Tibial artery (tissue), 4 donors: ENCODE data around the gene TBCC.

Experiments used
- DNase-seq, 2 donors: peaks; one replicate each; pipeline ENCODE4 v3.0.0-alpha.2; 2019
- H3K27ac ChIP-seq, 2 donors: fragments of 200-600 bp; sonication (generic) in 1 of 2; 1 replicate in 1 of 2; 2 replicates in 1 of 2; pipeline ENCODE4 v1.5.1; 2018 to 2019; ENCODE audit warnings: mild to moderate bottlenecking in 1 of 2
- H3K27me3 ChIP-seq, 2 donors: fragments of 200-600 bp; sonication (generic) in 1 of 2; one replicate each; pipeline versions ENCODE4 v1.5.1 to v1.6.0; 2016 to 2019
- H3K36me3 ChIP-seq, 3 donors: fragments of 200-600 bp; sonication (generic) in 2 of 3; one replicate each; pipeline ENCODE4 v1.5.1; 2016 to 2019; ENCODE audit warnings: mild to moderate bottlenecking in 2 of 3
- H3K4me1 ChIP-seq, 4 donors: fragments of 200-600 bp; sonication (generic) in 2 of 4; 1 replicate in 3 of 4; 2 replicates in 1 of 4; pipeline ENCODE4 v1.5.1; 2016 to 2019
- H3K4me3 ChIP-seq, 2 donors: fragments of 200-600 bp; sonication (generic) in 1 of 2; 1 replicate in 1 of 2; 2 replicates in 1 of 2; pipeline ENCODE4 v1.5.1; 2018 to 2019; ENCODE audit warnings: mild to moderate bottlenecking in 2 of 2
- H3K9me3 ChIP-seq, 3 donors: fragments of 200-600 bp; sonication (generic) in 1 of 3; one replicate each; pipeline ENCODE4 v1.5.1; 2016 to 2019
- intact Hi-C: fragments of 100-400 bp; cut with DNase I; formaldehyde crosslinking; loops from one replicate; pipeline ENCODE4 v1.15.0; 2023; ENCODE audit warnings: low total_unique reads
- TF ChIP-seq, protein P1 (sequence below), 2 experiments: fragments of 200-600 bp in 1 of 2; fragments of 450-650 bp in 1 of 2; IDR thresholded peaks; one replicate each; pipeline ENCODE4 v1.5.1; 2017 to 2019; ENCODE audit warnings: antibody characterized with exemption in 2 of 2, mild to moderate bottlenecking in 1 of 2, moderate library complexity in 1 of 2

TBCC gene

DNA sequence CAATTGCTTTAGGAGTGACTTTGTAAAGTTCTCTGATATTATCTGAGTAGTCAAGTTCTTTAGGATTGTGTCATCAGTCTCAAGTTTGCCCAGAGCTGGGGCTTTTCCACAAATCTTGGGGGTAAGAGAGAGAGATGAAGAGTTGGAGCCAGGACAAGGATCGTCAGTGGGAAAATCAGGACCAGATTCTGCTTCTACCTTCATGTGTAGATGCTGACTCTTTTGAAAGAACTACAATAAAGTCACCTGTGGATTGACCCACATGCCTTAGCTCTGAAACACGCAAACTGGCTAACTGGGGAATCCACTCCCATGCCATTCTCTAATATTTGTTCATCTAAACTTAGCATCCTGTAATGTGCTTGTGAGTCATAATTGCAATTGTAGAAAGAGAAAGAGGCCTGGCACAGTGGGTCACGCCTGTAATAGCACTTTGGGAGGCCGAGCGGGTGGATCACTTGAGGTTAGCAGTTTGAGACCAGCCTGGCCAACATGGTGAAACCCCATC, 20.3 kb upstream of the TBCC start:
- intact Hi-C loops, result no loop called here
- TF ChIP-seq, protein P1, sequence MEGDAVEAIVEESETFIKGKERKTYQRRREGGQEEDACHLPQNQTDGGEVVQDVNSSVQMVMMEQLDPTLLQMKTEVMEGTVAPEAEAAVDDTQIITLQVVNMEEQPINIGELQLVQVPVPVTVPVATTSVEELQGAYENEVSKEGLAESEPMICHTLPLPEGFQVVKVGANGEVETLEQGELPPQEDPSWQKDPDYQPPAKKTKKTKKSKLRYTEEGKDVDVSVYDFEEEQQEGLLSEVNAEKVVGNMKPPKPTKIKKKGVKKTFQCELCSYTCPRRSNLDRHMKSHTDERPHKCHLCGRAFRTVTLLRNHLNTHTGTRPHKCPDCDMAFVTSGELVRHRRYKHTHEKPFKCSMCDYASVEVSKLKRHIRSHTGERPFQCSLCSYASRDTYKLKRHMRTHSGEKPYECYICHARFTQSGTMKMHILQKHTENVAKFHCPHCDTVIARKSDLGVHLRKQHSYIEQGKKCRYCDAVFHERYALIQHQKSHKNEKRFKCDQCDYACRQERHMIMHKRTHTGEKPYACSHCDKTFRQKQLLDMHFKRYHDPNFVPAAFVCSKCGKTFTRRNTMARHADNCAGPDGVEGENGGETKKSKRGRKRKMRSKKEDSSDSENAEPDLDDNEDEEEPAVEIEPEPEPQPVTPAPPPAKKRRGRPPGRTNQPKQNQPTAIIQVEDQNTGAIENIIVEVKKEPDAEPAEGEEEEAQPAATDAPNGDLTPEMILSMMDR (IDR thresholded peaks at IDR 0.05), result no peak
- no peak overlapping the region for H3K27ac ChIP-seq

DNA sequence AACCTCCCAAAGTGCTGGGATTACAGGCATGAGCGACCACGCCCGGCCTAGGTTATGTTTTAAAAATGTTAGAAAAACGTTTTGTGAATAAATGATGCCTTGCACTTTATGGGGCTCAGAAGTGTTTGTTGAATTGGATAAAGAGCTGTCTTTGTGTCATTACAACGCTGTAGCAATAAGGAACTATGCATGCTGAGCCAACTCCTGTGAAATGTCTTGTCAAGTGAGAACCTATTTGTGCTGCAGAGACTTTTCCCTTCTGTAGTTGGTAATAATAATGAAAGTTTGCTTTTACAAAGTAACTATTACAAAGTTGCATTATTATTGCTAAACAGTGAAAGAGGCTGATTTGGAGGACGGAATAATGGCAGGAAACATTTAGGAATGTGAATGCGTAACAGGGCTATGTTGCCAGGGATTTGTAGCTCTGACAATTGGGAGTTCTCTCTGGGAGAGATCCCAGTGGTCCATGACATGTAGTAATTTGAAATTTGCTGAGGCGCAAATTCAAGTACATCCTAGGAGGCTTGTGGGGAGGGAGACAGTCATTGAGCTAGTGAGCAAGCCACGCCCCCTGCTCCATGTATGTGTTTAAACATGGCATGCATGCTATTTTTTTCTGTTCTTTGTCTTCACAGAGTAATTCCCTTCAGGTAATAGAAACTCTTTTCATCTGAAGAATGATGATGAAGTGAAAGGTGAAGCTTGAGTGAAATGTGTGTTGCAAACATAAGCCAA, 19.2 kb upstream of the TBCC start:
- intact Hi-C loops, result no loop called here
- no peak overlapping the region for H3K27ac ChIP-seq
- no peak for DNase-seq

More for the DNA sequence above, 20.3 kb upstream of the TBCC start:
- Histone ChIP-seq H3K4me3 (no peak overlapping the region), H3K27me3 (no peaks in the 10 kb centered on the region), H3K9me3 (no peaks in the 10 kb centered on the region), H3K36me3 (peaks cover 0 to 8% (median 0%) of the 10 kb centered on the region in 3 donors), H3K4me1 (peaks cover 0 to 4% (median 1%) of the 10 kb centered on the region in 4 donors)
- DNase-seq, result no peak

DNA sequence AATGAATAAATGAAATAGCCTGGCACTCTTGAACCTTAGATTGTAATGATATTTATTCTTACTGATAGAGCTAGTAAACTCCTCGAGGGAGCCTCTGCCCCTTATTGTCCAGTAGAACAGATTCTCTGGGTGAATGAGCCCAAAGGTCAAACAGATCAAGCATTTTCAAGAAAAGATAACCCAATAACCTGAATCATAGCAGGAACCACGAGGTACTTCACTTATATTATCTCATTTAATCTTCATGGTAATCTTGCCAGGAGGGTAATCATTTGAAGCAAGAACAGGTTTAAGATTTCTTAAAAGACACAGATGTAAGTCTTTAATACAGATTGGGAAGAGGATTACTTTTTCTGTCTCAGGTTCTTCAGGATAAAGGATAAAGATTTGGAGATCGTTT, 17.0 kb upstream of the TBCC start:
- intact Hi-C loops, result no loop called here
- Histone ChIP-seq H3K27me3 (no peaks in the 10 kb centered on the region), H3K27ac (no peak overlapping the region), H3K4me3 (no peak overlapping the region), H3K4me1 (peaks cover 0 to 4% (median 1%) of the 10 kb centered on the region in 4 donors), H3K36me3 (peaks cover 10 to 33% (median 11%) of the 10 kb centered on the region in 3 donors), H3K9me3 (no peaks in the 10 kb centered on the region)
- DNase-seq, result no peak
- TF ChIP-seq, protein P1 (IDR thresholded peaks at IDR 0.05), result no peak

More for the DNA sequence above, 19.2 kb upstream of the TBCC start:
- Histone ChIP-seq H3K27me3 (no peaks in the 10 kb centered on the region), H3K4me1 (peaks cover 0 to 4% (median 1%) of the 10 kb centered on the region in 4 donors), H3K36me3 (peaks cover 0 to 16% (median under 1%) of the 10 kb centered on the region in 3 donors), H3K4me3 (no peak overlapping the region), H3K9me3 (no peaks in the 10 kb centered on the region)
- TF ChIP-seq, protein P1 (IDR thresholded peaks at IDR 0.05), result no peak

DNA sequence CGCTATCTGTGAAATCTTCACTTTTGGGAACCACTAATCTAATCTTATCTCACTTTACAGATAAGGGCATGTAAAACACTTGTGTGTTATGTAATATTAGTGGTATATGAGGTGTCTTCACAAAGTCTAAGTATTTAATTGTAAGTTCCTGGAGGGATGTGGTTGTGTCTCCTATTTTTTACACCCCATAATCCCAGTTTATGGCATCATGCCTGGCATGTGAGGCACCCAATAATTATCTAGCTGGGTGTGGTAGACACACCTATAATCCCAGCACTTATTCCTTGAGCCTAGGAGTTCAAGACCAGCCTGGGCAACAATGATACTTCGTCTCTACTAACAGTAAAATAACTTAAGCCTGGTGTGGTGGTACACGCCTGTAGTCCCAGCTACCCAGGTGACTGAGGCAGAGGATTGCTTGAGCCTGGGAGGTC, 16.5 kb upstream of the TBCC start:
- intact Hi-C loops, result no loop called here
- H3K27ac ChIP-seq, result no peak overlapping the region

DNA sequence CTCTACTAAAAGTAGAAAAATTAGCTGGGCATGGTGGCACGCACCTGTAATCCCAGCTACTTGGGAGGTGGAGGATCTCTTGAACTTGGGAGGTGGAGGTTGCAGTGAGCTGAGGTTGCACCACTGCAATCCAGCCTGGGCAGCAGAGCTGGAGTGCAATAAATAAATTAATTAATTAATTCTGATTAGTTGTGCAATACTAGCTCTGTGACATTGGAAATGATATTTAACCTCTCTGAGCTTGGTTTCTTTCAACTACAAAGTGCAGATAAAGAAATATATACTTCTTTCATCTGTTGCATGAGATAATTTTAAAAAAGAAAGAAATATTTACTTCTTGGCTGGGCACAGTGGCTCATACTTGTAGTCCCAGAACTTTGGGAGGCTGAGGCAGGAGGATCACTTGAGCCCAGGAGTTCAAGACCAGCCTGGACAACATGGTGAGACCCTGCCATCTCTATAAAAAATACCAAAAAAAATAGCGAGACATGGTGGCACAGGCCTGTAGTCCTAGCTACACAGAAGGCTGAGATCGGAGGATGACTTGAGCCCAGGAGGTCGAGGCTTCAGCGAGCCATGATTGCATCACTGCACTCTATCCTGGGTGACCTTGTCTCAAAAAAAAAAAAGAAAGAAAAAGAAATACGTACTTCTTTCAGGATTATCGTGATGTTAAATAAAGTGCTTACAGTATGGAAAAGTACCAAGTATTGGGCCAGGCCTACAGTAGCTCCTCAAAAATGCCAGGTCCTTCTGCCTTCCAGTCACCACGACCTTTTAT, 15.6 kb upstream of the TBCC start:
- no peak for DNase-seq
- Histone ChIP-seq H3K4me1 (peaks cover 0 to 3% (median 0%) of the 10 kb centered on the region in 4 donors), H3K27me3 (no peaks in the 10 kb centered on the region), H3K9me3 (no peaks in the 10 kb centered on the region), H3K4me3 (no peak overlapping the region), H3K36me3 (peaks cover 10 to 40% (median 11%) of the 10 kb centered on the region in 3 donors), H3K27ac (no peak overlapping the region)
- intact Hi-C loops, result no loop called here
- TF ChIP-seq, protein P1 (IDR thresholded peaks at IDR 0.05), result no peak

More for the DNA sequence above, 16.5 kb upstream of the TBCC start:
- peaks cover 10 to 37% (median 11%) of the 10 kb centered on the region in 3 donors for H3K36me3 ChIP-seq
- H3K4me3 ChIP-seq, result no peak overlapping the region
- no peaks in the 10 kb centered on the region for H3K9me3 ChIP-seq
- TF ChIP-seq, protein P1 (IDR thresholded peaks at IDR 0.05), result no peak
- H3K4me1 ChIP-seq, result peaks cover 0 to 3% (median under 1%) of the 10 kb centered on the region in 4 donors
- no peaks in the 10 kb centered on the region for H3K27me3 ChIP-seq
- no peak for DNase-seq
